Esophagus squamous epithelium (tissue), 4 donors: Measurements from ENCODE around the gene RGS9.

Experiments
- POLR2A ChIP-seq, 4 donors: fragments of 450-650 bp; IDR thresholded peaks; one replicate each; pipeline ENCODE4 v1.6.1; 2017; ENCODE audit warnings: antibody characterized with exemption in 4 of 4, mild to moderate bottlenecking in 4 of 4, moderate library complexity in 3 of 4
- TF ChIP-seq, protein P1 (sequence below), 6 experiments: fragments of 450-650 bp in 4 of 6; fragments of 200-600 bp in 2 of 6; sonication (generic) in 2 of 6; IDR thresholded peaks; one replicate each; pipeline ENCODE4 v1.5.1; 2016 to 2019; ENCODE audit warnings: antibody characterized with exemption in 6 of 6, mild to moderate bottlenecking in 4 of 6, moderate library complexity in 4 of 6

- TF ChIP-seq, protein P1, sequence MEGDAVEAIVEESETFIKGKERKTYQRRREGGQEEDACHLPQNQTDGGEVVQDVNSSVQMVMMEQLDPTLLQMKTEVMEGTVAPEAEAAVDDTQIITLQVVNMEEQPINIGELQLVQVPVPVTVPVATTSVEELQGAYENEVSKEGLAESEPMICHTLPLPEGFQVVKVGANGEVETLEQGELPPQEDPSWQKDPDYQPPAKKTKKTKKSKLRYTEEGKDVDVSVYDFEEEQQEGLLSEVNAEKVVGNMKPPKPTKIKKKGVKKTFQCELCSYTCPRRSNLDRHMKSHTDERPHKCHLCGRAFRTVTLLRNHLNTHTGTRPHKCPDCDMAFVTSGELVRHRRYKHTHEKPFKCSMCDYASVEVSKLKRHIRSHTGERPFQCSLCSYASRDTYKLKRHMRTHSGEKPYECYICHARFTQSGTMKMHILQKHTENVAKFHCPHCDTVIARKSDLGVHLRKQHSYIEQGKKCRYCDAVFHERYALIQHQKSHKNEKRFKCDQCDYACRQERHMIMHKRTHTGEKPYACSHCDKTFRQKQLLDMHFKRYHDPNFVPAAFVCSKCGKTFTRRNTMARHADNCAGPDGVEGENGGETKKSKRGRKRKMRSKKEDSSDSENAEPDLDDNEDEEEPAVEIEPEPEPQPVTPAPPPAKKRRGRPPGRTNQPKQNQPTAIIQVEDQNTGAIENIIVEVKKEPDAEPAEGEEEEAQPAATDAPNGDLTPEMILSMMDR (IDR thresholded peaks at IDR 0.05): no peak
- no peak for TF ChIP-seq POLR2A (IDR thresholded peaks at IDR 0.05)
Observed at GRCh38 chr17:65249774-65250173, 112.6 kb downstream of the RGS9 start.
